HG02840 (cell line): ENCODE data around the gene C1orf141.
A peak's percentile ranks its signal among the peaks of the same experiment; 100 is the strongest.
"Not testable (repeated sequence)": the region's sequence is repeated elsewhere in the genome, so short reads cannot be mapped to it uniquely, and the experiment has no call there.

Experiments used
- ATAC-seq: cut with Tn5 transposase; IDR thresholded peaks from one replicate; pipeline ENCODE4 v1.9.1; 2021; ENCODE audit warnings: mild to moderate bottlenecking, moderate library complexity, moderate number of reproducible peaks; ENCODE audit not compliant: unreplicated experiment, low FRiP score

C1orf141 gene

GRCh38 chr1:67097305-67097704 lies 37.5 kb downstream of the C1orf141 start:
- no peak for ATAC-seq

DNA sequence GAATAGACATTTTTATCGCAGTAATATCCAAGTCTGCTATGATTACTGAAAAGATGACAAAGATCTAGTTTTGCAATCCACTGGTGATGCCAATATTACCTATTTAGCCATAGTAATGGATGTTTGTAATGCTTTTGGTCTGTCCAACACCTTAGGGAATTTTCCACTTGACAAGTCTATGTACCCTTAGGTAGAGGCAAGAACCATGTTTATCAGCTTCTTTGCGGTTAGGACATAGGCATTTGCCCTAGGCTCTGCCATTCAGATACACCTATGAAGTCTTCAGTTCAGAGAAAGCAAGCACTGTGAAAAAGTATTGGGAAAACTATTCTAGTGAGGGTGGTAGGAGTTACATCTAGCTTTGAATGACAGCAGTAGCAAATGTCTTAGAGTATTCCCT lies 40.6 kb downstream of the C1orf141 start:
- ATAC-seq: no peak

GRCh38 chr1:67089685-67090208 lies 45.0 kb downstream of the C1orf141 start:
- ATAC-seq: no peak

DNA sequence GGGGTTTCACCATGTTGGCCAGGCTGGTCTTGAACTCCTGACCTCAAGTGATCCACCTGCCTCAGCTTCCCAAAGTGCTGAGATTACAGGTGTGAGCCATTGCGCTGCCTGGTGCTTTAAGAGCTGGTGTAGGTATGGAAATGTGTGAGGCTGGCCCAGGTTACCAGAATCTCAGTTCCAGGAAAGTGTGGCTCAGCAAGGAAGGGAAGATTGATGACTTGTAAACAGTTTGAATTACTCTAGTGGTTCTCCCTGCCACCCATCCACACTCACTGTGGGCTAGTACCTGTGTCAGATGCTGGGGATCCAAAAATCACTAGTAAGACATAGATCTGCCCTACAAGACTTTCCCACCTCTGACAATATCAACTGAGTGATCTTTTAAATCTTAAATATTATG lies 46.3 kb downstream of the C1orf141 start:
- ATAC-seq: no peak

DNA sequence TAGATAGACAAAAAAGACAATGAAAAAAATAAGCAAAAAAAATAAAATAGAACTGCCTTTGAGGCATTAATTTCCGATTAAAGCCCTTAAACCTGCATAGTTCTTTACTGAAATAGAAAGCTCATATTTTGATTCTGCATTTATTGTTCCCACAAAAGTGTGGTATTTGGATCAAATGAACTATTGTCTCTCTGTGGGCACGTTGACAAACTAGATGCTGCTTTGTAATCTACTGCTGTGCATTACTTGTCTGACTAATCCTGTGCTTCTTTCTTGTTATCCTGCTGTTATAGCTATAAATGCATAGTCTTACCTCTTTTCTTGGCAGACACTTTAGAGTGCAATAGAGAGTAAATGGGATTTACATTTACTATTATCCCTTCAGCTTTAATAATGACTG lies 49.4 kb downstream of the C1orf141 start:
- ATAC-seq: no peak

GRCh38 chr1:67084765-67085318 lies 49.9 kb downstream of the C1orf141 start:
- no peak for ATAC-seq

DNA sequence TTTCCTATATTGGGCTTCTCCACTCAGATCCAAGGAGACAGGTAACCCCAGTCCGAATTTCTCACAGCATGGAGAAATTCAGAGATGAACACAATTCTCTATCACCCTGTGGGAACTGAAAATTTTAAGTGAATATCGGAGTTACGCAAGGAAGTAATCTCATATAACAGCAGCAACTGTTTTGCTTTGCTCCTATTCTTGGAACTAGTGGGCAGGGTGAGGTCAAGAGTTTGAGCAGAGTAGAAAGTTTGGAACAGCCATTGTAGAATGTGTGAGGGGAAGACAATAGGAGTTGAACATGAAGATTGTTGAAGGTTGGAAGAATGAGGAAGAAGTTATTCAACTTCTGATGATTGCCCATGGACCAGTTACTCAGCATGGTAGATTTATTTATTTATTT lies 56.5 kb downstream of the C1orf141 start:
- ATAC-seq: no peak

DNA sequence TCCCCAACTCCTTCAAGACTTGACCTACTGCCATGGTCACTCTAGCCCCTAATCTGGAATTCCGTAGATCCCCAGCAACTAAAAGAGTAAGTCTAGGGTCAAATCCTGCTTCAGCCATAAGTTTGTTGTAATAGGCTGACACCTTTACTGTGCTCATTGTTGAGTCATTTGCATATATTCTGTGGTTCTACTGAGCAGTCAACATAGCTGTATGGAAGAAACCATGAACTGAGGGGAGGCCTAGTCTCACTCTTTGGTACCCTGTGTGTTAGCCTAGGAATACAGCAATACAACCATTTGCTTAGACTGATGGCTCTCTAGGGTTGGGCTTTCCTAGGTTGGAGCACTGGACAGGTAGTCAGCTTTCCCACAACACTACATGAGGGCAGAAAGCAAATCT lies 57.2 kb downstream of the C1orf141 start:
- no peak for ATAC-seq

GRCh38 chr1:67072749-67073148 lies 62.0 kb downstream of the C1orf141 start:
- ATAC-seq: no peak

GRCh38 chr1:67067655-67068054 lies 67.1 kb downstream of the C1orf141 start:
- not testable (repeated sequence) for ATAC-seq

GRCh38 chr1:67062412-67062811 lies 72.4 kb downstream of the C1orf141 start:
- no peak for ATAC-seq

- ATAC-seq: no peak
Observed at GRCh38 chr1:67061266-67061665, 73.5 kb downstream of the C1orf141 start.

DNA sequence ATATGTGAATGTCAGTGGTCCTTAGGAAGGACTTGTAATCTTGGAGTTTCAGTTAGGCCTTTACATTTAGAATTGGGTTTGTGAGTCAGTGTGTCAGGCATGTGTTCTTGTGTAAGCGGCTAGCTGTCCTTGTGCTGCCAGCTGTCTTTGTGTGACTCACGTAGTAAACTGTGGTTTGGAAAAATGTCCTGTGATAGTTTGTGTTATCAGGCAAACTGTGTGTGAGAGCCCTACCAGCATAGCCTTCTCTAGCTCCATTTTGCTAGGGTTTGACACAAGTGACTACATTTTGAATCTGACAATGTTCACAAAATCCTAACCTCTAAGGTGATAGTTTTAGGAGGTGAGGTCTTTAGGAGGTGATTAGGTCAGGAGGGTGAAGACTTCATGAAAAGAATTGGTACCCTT lies 74.0 kb downstream of the C1orf141 start:
- no peak for ATAC-seq

- ATAC-seq: no peak
Observed at GRCh38 chr1:67059346-67059745, 75.4 kb downstream of the C1orf141 start.

- ATAC-seq: no peak
Observed at GRCh38 chr1:67058761-67059160, 76.0 kb downstream of the C1orf141 start.

GRCh38 chr1:67058242-67058641 lies 76.5 kb downstream of the C1orf141 start:
- no peak for ATAC-seq

DNA sequence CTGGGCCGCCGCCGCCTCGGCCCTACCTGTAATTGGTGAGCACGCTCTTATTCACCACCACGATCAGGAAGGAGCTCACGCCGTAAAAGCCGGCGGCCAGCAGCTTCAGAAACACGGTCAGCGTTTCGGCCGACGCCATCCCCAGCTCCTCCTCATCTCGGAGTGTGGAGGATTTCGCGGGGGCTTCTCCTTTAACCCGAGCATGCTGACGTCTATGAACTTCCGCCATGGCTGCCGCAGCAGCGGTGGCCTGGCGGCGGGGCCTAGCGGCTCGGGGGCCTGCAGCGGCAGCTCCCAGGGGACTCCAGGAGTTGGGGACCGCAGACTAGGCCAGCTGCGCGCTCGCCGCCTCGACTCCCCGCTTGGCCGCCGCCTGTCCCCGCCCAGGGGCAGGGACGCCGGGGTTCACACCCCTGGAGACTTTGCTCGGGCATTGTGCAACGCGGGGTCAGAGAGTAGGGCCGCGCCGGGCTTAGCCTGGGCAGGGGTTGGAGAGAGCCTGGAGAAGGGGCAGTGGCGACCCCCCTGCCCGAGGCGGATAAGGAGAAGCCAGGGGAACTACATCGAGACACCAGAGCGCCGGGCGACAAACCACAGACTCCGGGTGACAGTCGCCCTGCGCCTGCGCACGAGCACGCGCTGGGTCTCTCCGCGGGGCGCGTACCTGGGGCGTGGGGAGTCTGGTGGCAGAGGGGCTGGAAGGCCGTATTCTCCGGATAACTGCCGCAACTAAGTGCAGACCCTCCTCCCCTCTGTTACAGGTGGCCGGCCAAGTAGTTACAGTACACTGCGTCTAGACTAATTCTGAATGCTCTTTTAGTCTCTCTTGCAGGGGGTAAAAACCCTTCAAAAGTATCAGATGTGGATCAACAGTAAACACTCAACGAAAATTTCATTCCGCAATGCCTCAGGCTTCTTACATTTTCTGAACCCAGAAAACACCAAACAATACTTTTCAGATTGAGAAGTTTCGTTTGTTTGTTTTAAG lies 80.7 kb downstream of the C1orf141 start, which contains the start of gene SLC35D1:
TSS of gene SLC35D1 (minus strand) at position 364 of the 988 bp plus-strand sequence. CDS start at position 229, 135 bp downstream.
- peak; percentile 83 for ATAC-seq

GRCh38 chr1:67053535-67053784 lies 81.3 kb downstream of the C1orf141 start:
- ATAC-seq: peak; percentile 27

DNA sequence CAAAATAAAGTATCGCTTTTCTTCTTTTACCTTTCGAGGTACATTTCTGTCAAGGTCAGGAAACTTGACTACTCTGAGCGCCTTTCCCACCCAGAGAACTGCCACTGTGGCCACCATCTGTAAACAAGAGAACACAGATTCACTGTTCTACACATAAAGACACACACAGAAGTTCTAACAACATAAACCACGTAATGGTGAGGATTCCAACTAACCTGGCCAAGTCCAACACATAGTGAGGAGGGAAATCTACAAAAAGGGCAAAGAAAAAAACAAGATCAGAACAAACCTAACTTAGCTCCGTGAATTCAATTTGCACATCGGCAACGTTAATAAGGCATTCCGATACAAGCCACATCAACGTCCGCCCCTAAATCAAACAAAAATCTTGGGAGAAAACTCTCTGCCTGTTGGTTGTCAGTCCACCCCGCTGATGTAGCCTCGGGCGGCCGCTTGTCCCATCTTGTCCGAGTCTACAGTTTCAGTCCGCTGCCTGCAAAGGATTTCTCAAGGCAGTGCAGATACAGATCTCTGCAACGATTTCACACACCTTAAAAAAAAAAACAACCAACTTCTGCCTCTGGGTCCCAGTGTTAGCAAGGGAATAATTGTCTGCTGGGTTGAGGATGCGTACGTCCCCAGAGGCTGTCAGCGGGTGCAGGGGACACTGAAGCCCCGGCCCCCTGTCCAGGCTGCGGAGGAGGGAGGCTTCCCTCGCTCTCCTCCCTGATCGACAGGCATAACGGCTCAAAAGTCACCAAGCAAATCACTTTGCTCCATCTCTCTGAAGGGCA lies 81.8 kb downstream of the C1orf141 start:
- peak; percentile 27 for ATAC-seq

- no peak for ATAC-seq
Observed at GRCh38 chr1:67051196-67051595, 83.6 kb downstream of the C1orf141 start.
